ENCODE data around the gene RNASE1.
"Not testable (repeated sequence)": the region's sequence is repeated elsewhere in the genome, so short reads cannot be mapped to it uniquely, and the experiment has no call there.

RNASE1 gene

DNA sequence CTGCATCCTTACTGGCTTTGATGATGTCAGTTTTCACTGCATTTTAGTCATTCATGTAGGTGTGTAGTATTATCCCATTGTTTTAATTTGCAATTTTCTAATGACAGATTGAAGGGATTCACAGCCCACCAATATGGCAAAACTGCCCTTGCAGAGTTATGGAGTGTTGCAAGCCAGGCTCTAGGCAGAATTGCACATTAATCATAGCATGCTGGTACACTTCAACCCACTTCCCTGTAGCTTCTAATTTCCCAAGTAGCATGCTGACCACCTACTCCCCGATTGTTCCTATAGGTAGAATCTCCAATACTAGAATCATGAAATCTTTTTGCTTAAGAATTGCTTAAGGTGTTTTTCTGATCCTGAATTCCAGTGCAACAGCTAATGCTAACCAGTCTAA, 26.7 kb downstream of the RNASE1 start:
- intact Hi-C loops (cut with DNase I): no loop called here
- DNase-seq: no peak

GRCh38 chr14:20775043-20775442, 27.6 kb downstream of the RNASE1 start:
- DNase-seq: no peak
- intact Hi-C loops (cut with DNase I): no loop called here

GRCh38 chr14:20774258-20774824, 28.3 kb downstream of the RNASE1 start:
- intact Hi-C loops (cut with DNase I): no loop called here
- DNase-seq: no peak

DNA sequence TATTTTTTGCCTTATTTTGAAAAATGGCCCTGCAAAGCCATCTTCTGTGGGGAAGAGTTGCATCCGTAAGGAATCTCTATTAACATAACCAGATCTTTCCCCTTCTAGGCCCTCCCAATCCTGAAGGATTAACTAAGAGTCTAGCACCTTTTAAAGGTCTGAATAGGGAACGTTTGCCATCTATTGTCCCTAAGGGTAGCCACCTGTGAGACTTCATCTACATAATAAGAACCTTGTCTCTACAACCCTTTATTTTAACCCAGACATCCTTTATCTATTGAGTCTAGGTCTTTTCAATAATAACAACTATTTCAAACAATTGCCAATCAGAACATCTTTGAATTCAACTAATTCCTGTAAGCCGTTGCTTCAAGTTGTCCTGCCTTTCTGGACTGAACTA, 30.0 kb downstream of the RNASE1 start:
- intact Hi-C loops (cut with DNase I): no loop called here

DNA sequence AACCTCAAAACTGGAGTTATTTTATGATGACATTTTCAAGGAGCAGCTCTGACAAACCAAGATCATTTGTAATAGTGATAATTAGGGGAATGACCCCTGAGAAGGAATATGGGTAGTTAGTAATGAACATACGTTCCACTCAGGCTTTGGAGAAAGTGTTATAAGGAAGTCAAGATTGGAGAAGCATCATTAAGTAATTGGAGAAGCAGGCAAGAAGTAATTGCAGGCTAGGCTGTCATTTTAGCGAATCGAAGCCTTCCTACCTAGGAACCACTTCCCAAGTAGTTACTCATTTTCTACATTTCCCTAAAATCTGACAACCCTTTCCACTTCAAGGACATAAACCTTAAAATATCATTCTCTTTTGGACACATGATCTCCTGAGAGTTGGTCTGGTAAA, 33.2 kb downstream of the RNASE1 start:
- DNase-seq: no peak
- intact Hi-C loops (cut with DNase I): no loop called here

More for the DNA sequence above, 30.0 kb downstream of the RNASE1 start:
- no peak for DNase-seq

- intact Hi-C loops (cut with DNase I): no loop called here
- no peak for DNase-seq
These were observed 34.1 kb downstream of the RNASE1 start for GRCh38 chr14:20768593-20768892.

DNA sequence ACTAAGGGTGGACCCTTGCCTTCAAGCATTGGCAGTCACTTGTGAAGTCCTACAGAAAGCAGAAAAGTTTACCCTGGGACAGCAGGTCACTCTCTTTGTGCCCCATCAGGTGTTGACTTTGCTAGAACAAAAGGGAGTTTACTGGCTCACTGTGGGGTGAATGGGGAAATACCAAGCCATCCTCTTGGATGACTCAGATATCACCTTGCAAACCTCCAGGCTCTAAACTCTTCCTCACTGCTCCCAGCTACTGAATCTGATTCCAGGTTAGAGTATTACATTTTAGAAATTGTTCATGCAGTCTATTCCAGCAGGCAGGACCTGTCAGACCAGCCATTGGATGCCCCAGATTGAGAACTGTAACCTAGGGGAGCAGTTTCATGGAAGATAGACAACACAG, 41.7 kb downstream of the RNASE1 start:
- intact Hi-C loops (cut with DNase I): no loop called here
- DNase-seq: no peak

- DNase-seq; intact Hi-C loops (cut with DNase I): not testable (repeated sequence)
These were observed 43.2 kb downstream of the RNASE1 start for GRCh38 chr14:20759465-20759864.

DNA sequence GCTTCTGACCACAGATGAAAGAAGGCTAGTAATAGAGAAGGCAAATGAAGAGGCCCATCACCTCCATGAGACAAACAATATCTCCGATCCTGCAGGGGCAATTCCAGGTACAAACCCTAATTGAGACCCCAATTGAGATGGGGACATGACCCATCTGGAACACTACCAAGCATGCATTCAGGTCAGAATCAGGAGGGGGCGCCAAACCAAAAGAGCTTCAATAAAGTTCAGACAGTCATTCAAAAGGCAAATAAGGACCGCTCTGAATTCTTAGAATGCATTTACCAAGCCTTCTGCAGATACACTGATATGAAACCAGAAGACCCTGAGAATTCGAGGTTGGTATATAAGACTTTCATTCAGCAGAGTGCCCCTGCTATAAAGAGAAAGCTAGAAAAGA, 44.7 kb downstream of the RNASE1 start:
- peak in 3 of 10 donors; percentile 18 to 58 (median 39) for DNase-seq
- intact Hi-C loops (cut with DNase I): no loop called here

GRCh38 chr14:20755037-20755436, 47.6 kb downstream of the RNASE1 start:
- no peak for DNase-seq
- intact Hi-C loops (cut with DNase I): no loop called here

DNA sequence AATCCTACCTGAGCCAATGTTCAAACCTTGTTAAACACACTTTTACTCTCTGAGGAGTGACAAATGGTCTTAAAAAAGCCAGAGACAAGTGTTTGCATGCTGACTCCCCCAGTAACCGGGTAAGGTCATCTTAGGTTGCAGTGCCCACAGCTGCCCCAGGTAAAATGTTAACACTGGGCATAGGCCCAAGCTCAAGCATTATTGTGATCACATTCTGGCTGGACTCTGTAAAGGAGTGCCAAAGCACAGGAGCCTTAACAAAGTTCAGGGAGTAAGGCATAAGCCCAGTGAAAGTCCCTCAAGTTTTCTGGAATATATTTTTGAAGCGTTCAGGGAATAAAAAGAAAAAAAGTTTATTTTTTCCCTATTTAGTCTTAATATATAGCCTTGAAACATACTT, 48.3 kb downstream of the RNASE1 start:
- no peak for DNase-seq
- intact Hi-C loops (cut with DNase I): no loop called here

- intact Hi-C loops (cut with DNase I): no loop called here
- DNase-seq: no peak
These were observed 50.6 kb downstream of the RNASE1 start for GRCh38 chr14:20751963-20752562.
